ENCODE data around the gene ATL2.

The ATL2 gene

DNA sequence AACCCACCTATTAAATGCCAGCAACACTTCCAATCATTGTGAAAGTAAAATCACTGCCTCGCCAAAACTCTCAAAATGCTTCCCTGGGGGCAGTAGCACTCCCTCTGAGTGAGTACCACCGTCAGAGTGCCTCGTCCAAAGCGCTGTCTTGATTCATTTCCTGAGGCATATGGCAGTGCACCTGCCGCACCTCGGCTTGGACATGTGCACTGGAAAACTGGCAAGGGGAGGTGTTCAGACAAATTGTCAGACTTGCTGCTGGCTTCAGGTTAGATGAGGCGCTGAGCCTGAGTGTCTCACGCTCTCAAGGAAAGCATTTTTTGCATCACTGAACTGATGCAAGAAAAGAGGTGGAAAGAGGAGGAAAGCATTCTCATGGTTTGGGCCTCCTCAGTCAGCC is 132.8 kb downstream of the ATL2 start:
- TF ChIP-seq, protein P1, sequence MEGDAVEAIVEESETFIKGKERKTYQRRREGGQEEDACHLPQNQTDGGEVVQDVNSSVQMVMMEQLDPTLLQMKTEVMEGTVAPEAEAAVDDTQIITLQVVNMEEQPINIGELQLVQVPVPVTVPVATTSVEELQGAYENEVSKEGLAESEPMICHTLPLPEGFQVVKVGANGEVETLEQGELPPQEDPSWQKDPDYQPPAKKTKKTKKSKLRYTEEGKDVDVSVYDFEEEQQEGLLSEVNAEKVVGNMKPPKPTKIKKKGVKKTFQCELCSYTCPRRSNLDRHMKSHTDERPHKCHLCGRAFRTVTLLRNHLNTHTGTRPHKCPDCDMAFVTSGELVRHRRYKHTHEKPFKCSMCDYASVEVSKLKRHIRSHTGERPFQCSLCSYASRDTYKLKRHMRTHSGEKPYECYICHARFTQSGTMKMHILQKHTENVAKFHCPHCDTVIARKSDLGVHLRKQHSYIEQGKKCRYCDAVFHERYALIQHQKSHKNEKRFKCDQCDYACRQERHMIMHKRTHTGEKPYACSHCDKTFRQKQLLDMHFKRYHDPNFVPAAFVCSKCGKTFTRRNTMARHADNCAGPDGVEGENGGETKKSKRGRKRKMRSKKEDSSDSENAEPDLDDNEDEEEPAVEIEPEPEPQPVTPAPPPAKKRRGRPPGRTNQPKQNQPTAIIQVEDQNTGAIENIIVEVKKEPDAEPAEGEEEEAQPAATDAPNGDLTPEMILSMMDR (IDR thresholded peaks at IDR 0.05; ENCODE audit: control extremely low read depth, extremely low read depth, low read depth, missing control alignments): no peak
- DNase-seq (ENCODE audit: extremely low spot score): no peak
- POLR2A ChIA-PET: no interaction called here
- CTCF ChIA-PET: interaction anchor here (1.0 to 2.8 kb wide), 2 partner anchors 16 to 128 kb away, joined by 3 to 9 read pairs; no protein-coding TSS in a partner anchor

All from GM10248 (cell line).